Stimulated activated CD4-positive, alpha-beta T cell treated with anti-CD3 and anti-CD28 coated beads, Interleukin-12 subunit alpha, Interleukin-12 subunit beta, amount 100 ng/mL, for 48 hours (primary cell): ENCODE data around the gene MRGPRG.
"Not testable (repeated sequence)": the region's sequence is repeated elsewhere in the genome, so short reads cannot be mapped to it uniquely, and the experiment has no call there.

Experiments used
- DNase-seq, 3 donors: peaks; one replicate each; pipeline ENCODE4 v3.0.0-alpha.2; 2020; ENCODE audit warnings: low read depth in 2 of 3, low spot score in 1 of 3

Gene MRGPRG, protein sequence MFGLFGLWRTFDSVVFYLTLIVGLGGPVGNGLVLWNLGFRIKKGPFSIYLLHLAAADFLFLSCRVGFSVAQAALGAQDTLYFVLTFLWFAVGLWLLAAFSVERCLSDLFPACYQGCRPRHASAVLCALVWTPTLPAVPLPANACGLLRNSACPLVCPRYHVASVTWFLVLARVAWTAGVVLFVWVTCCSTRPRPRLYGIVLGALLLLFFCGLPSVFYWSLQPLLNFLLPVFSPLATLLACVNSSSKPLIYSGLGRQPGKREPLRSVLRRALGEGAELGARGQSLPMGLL

GRCh38 chr11:3218483-3219280 lies at the start of gene MRGPRG:
Gene MRGPRG, minus strand, starts transcription at chr11:3218813. Its CDS starts 0 bp downstream, at chr11:3218813.
- DNase-seq = no peak

- not testable (repeated sequence) for DNase-seq
Measured at GRCh38 chr11:3262548-3262947, 43.9 kb upstream of the MRGPRG start.

DNA sequence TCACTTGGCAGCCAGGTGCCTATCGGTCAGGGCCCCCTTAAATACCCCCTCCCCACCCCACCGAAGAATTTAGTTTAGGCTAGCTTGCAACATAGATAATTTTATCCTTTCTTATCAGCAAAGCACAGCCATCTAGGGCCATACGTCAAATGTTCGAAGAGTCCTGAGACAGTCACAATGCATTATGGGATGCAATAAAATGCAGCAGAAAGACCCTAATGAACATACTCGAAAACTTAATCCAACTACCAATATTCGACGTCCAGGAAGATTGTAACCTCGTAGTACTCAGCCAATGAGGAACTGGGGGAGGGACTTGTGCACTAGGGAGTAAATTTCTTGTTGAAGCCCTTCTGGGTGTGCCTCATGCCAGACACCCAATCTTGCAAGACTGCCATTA lies 43.2 kb upstream of the MRGPRG start:
- DNase-seq = not testable (repeated sequence)

DNA sequence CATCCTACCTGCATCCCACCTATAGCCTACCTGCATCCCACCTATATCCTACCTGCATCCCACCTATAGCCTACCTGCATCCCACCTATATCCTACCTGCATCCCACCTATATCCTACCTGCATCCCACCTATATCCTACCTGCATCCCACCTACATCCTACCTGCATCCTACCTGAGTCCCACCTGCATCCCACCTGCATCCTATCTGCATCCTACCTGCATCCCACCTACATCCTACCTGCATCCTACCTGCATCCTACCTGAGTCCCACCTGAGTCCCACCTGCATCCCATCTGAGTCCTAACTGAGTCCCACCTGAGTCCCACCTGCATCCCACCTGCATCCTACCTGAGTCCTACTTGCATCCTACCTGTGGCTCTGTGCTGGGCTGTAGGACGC lies 38.9 kb upstream of the MRGPRG start:
- DNase-seq = not testable (repeated sequence)

GRCh38 chr11:3255241-3255640 lies 36.6 kb upstream of the MRGPRG start:
- DNase-seq = not testable (repeated sequence)

DNA sequence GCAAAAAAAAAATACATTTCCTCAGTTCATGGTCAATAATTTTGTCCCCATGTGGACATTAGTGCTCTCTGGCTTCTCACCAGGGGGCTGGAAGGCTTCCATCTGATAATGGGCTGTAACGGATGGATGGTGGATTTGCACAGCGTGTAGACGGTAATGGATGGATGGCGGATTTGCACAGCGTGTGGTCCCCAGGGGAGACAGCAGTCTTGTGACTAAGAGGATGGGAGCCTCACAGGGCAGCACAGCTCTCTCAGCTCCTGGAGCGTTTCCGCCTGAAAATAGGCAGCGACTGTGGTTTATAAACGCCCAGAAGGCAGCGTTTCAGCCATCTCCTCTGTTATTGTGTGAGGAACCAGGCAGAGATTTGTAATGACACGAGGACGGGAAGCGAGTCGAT lies 36.2 kb upstream of the MRGPRG start:
- DNase-seq = not testable (repeated sequence)

GRCh38 chr11:3245071-3245470 lies 26.5 kb upstream of the MRGPRG start:
- DNase-seq = no peak

DNA sequence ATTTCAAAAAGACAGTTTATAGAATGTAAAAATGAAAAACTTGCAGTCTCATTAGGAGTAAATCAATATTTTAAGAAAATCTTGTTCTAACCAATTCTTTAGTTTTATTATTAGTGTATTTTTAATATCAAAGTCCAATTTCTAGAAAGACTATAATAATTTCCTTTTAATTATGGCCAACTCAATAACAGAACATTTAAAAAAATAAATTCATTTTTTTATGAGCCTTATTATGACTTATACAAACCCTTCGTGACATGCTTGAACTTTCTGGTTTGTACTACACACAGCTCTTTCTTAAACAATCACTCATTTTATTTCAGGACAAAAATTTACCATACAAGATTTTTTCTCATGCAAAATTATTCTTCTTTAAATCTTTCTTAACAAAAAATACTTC lies 25.3 kb upstream of the MRGPRG start:
- DNase-seq = no peak

DNA sequence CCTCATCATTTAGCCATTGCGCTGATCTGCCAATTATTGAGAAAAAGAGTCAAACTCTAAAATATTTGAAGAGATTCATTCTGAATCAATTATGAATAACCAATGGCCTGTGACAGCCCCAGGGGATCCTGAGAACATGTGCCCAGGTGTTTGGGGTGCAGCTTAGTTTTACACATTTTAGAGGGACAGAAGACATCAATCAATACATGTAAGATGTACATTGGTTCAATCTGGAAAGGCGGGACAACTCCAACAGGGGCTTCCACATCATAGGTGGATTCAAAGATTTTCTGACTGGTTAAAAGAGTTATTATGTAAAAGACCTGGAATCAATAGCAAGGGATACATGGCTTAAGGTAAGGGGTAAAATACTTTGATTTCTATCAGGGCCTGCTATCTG lies 18.5 kb upstream of the MRGPRG start:
- DNase-seq = no peak

GRCh38 chr11:3234846-3235245 lies 16.2 kb upstream of the MRGPRG start:
- no peak for DNase-seq

GRCh38 chr11:3232956-3233355 lies 14.3 kb upstream of the MRGPRG start:
- DNase-seq = no peak

- no peak for DNase-seq
Measured at GRCh38 chr11:3231851-3232744, 13.5 kb upstream of the MRGPRG start, which contains the start of gene MRGPRE. Gene MRGPRE, minus strand, starts transcription at chr11:3232417. Its CDS starts 3,618 bp downstream, at chr11:3228799.

- DNase-seq = no peak
Measured at GRCh38 chr11:3231550-3231850, 12.9 kb upstream of the MRGPRG start.

DNA sequence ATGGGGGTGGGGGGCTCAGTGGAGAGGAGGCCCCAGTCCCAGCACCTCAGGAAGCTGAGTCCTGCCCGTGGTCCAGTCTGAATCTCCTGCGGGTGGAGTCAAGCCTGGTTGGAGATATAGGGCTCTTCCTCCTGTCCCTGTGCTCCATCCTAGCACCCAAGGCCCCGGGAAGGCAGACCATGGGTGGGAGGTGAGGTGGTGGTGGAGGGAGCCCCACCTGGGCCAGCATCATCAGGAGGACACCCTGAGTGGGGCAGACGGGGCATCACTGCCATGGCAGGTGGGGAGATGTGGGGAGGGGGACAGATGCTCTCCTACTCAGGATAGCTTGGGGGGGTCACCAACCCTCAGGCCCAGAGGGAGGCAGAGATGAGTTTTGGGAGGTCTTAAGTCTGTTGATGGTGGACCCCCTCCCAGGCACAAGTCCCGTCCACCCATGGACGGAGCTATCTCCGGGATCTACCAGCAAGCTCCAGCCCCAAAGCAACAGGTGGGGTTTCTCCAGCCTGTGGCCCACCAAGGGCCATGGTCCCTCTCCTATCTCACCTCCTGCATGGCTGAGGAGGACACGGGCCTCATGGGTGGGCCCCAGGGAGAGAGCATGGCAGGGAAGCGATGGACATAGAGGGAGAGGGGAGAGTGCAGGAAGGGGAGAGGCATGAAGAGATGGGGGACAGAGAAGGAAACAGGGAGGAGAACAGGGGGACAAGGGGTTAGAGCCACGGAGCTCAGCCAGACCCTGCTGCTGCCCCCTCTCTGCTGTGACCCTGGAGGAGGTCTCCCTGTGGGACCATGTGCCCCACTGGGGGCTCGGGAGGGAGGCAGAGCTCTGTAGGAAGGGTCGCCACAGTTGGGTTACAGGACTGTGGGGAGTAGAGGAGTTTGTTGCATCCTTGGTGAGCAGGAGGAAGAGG lies 12.3 kb upstream of the MRGPRG start:
- DNase-seq = no peak

DNA sequence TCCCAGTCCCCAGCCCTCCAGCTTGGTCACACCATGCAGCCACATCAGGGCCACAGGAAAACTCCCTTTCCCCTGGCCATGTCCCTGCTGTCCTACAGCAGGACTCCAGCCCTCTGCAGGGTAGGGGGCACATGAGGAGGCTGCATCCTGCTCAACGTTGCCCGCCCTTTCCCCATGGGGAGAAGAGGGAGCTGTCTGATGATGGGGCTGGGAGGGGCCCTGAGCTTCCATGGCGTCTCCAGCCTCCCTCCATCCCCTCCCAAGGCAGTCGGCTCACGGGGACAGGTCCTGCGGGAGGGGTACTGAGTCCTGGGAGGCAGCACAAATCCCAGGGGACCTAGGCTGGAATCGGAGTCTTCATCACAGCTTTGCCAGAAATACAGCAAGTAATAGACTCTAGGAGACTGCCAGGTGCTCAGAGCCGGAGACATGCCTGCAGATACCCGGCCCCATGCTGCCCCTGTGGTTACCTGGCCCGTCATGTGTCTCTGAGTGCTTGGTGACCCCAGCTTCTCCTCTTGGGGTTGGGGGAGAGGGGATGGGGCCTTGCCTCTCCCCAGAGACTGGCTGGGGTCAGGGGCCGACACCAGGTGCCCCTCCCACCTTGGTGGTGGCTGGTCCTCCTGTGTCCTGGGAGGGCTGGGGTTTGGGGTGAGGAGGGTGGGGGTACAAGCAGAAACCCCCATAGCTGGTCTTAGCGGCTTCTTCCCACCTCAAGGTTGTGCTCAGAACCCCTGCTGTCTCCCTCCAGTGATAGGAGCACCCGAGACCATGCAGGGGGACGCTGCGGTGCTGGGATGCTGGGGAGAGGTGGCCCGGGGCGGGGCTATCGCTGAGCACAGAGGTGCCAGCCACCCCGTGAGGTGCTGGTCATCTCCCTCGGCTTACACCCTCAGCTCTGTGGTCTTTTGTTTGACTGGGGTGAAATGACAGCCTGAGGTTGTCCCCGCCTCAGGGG lies 11.3 kb upstream of the MRGPRG start:
- no peak for DNase-seq

DNA sequence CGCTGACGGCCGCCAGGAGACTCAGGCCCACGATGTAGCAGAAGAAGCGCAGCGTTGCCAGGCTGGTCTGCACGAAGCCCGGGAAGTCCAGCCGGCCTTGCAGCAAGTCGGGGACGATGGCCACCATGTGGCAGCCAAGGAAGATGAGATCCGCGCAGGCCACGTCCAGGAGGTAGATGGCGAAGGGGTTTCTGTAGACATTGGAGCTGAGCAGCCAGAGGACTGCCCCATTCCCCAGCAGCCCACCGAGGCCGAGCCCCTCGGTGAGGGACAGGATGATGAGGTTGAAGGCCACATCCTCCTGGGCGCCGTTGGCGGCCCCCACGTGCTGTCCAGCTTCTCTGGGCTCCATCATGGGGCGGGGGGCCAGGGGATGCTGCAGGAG lies 9.8 kb upstream of the MRGPRG start:
- no peak for DNase-seq

- no peak for DNase-seq
Measured at GRCh38 chr11:3227568-3228444, 9.2 kb upstream of the MRGPRG start.

GRCh38 chr11:3226846-3227567 lies 8.4 kb upstream of the MRGPRG start:
- DNase-seq = no peak
